Right hindlimb (tissue), 1 donor: ENCODE data around the gene RXRB.

Experiments used
- DNase-seq: peaks from one replicate; pipeline ENCODE4 v3.0.0-alpha.2; 2018

Gene RXRB

DNA sequence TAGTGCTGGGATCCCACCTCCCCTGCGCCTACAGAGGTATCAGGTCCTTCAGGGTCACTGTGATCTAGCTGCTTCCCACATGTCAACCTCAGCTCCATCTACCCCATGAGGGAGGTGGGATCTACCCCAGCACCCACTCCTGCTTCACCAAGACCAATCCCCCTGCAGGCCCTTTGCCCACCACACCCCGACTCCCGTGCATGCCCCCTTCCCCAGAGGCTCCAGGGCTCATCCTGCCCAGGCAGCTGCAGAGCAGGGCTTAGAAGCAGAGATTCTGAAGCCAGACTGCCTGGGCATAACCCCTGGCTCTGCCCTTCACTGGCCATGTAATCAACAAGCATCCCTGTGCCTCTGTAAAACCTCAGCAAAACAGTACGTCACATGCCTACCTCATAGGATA, 25.7 kb downstream of the RXRB start:
- peak; percentile 11 for DNase-seq

DNA sequence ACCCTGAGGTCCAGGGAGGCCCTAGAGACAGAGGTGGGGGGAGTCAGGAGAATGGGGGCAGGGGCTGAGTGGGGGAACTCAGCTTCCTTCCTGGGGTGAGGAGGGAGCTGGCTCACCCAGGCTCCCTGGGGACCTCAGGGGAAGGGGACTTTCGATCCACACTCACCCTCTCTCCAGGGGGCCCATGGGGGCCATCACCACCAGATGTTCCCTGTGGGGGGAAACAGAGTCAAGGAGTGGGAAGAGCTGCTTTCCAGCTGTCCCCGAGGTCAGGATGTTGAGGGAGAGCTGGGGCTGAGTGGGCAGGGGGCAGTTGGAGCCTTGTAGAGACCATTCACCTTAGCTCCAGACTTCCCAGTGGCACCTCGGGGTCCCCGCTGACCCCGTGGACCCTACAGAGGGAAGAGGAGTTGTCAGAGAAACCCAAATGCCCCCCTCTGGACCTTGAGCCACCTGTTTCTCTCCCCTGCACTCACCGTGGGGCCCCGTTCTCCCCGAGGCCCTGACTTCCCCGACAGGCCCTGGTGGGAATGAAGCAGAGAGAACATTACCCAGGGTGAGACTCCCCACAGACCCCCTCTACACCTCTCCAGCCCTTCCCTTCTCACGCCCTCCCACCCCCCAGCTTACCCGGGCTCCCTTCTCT, 26.8 kb downstream of the RXRB start:
- peak; percentile 20 for DNase-seq

DNA sequence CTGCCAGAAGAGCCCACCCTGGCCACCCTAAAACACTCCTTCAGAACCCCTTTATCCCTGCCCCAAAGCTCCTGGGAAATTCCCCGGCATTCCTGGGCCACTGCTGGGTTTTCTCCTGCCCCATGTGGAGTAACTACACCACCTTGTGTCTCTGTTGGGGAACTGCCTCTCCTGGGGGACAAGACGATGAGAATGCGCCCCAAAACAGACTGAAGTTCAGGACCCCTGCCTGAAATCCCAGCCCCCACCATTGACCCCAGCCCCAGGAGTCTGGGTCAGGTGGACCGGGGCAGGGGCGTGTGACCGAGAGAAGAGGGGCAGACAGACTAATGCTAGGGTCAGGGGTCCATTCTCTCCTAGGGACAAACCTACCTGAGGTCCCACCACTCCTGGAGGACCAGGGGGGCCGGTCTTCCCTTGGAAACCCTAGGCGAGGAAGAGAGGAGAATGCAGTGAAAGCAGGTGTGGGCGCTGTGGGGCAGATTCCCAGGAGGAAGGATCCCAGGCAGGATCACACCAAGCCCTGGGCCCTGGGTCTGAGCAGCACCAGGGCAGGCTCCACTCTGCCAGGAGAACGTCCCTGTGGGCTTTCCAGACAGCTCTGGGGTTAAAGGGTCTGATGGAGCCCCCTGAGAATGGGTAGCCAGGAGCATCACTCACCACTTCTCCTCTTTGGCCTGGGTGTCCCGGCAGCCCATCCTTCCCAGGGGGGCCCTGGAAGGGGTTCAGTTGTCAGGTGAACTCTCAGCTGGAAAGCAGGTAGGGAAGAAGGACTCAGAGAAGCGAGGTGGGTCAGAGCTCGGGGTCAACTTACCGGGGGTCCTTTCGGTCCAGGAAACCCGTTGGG, 27.6 kb downstream of the RXRB start:
- DNase-seq: peak; percentile 24

DNA sequence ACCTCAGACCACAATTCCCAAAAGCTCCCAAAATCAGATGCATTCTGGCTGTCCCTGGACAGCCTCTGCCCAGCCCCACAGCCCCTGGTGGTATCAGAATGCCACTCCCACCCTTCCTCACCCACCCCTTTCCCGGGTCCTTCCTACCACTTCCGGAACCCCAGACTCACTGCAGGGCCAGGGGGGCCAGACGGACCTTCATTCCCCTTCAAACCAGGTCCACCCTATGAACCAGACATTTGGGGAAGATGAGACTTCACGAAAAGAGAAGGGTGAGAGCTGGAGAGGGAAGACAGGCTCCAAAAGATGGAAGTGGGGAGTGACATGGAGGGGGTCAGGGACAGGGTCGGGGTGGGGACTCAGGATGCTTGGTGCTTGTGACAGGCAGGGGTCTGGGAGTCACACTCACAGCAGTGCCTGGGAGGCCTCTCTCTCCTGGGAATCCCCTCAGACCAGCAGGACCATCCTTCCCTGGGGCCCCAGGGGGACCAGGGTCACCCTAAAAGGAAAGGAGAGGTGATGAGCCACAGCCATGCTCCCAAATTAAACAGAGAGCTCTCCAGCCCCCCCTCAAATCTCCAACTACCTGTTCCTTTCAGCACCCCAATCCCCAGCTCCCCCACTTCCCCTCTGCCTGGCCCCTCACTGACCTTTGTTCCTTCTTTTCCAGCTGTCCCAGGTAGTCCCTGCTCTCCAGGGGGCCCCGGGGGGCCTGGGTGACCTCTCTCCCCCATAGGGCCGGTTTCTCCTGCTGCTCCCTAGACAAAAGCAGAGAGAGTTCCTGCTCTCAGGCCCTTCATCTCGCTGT, 28.4 kb downstream of the RXRB start:
- no peak for DNase-seq

DNA sequence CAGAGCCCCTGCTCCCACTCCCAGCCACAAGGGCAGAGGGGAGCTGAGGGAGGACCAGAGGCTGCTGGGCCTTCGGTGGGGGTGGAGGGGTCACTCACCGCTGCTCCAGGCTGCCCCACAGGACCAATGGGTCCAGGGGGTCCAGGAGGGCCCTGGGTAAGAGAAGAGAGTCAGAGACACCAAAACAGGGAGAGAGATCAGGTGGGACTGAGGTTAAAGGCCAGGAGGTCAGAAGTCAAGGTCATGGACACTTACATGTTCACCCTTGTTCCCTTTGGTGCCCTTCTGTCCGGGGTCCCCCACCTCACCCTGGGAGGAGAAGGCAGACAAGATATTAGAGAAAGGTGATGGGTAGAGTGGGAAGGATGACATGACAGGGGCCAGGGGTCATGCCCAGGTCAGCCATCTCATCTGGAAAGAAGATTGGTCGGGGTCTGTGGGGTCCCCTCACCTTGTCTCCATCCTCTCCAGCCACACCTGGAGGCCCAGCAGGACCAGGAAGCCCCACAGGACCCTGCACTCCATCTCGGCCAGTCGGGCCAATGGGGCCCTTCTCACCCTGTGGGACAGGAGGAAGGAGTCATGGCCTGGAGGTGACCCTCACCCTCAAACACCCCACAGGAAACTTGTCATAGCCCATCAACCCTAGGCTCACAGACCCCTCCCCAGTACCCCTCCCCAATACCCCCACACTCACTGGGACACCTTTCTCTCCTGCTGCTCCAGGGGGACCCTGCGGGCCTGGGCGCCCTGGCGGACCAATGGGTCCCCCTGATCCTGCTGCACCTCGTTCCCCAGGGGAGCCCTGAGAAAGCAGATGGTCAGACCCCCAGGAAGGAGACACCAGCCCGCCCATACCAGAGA, 29.2 kb downstream of the RXRB start:
- DNase-seq: peak; percentile 18

DNA sequence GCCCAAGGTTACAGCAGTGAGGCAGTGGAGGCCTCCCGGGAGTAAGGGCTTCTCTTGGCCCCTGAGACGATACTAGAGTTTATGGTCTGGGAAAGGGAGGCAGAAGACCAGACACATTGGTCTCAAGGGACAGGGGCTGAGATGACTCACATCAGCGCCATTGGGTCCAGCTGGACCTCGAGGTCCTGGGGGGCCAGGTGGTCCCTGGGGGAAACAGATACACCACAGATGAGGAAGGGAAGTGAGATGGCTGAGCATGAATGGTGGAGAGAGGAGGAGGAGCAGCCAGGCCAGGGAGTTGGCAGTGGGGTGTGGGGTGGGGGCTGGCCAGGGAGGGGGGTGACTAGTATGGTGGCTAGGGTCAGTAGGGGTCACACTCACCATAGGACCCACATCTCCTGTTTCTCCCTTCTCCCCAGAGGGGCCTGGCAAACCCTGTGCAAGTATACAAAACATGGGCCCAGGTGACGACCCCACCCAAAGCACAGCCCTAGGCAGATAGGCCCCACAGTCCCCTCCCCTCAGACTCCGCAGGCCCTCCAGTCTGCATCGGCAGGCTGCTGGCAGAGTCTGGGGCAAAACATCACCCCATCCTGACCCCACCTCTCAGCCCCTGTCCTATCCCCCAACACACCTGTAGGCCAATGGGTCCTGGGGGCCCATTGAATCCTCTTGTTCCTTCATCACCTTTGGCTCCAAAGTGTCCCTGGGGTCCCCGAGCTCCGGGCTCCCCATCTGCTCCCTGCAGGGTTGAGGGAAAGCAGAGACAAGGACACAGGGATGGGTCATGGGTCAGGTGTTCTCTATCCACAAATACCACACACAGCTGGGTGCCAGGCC, 30.1 kb downstream of the RXRB start:
- DNase-seq: peak; percentile 22

DNA sequence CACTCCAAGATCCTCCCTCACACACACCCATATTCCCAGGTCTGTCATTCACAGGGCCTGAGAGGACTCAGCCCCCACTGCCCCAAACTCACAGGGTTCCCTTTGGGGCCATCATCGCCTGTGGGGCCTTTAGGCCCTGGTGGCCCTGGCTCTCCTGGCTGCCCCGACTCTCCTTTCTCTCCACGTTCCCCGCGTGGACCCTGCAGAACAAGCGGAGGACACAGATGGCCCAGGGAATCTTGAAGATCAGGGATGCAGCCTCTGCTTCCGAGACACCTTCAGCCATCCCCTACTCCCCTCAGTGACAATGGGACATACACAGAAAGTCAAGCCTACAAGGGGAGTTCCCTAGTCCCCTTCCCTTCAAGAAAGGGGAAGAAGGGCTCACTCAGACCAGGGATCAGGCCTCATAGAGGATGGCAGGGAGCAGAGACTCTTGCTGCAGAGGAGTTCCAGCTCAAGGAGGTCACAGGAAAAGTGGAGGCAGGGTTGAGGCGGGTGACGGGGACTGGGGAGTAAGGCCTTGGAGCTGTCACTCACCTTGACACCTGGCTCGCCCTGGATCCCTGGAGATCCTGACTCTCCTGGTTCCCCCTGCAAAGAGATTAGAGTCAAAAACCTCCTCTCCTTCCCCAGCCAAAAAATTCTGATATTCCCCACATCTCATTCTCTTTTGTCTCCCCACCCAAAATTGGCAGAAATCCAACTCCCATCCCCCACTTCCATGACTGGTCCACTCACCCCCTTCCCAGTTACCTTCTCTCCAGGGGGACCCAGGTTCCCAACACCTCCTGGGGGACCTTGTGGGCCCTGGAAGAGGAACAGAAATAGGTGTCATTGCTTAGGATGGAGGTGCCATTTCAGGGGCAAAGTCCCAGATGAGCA, 30.9 kb downstream of the RXRB start:
- peak; percentile 22 for DNase-seq

DNA sequence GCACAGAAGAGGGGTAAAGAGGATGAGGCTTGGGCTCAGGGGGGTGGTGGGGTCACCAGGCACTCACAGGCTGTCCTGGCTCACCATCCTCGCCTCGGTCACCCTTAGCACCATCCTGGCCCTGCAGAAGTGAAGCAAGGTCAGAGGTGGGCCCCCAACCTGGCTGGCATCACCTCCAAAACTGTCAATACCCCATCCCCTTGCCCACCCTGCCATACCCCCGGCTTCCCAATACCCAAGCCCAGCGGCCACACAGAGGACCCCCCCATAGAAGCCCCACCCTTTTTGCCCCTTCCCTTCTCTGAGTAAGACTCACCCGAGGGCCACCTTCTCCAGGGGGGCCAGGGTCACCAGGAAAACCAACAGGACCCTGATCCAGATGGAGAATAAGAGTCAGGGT, 31.8 kb downstream of the RXRB start:
- no peak for DNase-seq

DNA sequence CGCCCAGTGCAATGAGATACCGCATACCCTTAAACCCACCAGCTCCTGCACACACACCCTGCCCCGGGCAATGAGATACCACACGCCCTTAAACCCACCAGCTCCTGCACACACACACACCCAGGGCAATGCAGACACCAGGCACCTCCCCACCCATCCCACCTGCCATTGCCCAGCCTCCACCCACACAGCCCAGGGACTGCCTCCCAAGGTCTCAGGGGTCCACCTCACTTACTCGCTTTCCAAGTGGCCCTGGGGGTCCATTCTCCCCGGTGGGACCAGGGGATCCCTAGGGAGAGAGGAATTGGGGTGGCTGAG, 32.2 kb downstream of the RXRB start:
- DNase-seq: peak; percentile 19

DNA sequence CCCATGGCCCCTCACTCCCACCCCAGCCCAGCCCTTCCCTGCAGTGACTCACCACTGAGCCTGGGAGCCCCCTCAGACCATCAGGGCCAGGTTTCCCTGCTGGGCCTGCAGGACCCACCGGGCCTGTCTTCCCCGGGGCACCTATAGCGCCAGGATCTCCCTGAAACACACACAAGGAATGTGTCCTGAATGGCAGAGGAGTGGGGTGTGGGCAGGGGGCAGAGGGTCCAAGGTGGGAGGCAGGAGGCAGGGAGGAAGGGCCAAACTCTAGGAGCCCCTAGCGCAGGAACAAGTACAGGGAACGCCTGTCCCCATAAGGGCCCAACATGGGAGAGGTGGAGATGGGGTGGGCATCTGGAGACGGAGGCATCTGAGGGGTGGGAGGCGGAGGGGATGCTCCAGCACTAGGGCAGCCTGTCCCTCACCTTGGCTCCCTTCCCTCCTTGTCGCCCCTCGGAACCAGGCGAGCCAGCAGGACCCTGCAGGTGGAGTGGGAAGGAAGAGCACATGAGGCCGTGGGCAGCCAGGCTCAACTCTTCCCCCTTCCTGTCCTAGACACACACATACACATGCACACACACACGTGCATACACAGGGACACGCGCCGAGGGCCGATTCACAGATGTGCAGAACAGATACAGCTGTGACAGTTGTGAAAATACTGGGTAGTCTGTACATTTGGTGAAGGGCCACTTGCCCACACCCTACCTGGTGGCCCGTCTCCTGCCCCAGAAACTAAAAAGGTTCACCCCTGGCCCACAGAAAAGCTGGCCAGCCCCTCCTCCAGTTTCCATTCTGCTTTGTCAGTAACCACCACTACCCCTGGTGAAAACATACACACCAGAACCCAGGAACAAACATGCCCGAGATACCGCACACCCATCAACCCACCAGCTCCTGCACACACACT, 32.8 kb downstream of the RXRB start:
- peak; percentile 22 for DNase-seq

DNA sequence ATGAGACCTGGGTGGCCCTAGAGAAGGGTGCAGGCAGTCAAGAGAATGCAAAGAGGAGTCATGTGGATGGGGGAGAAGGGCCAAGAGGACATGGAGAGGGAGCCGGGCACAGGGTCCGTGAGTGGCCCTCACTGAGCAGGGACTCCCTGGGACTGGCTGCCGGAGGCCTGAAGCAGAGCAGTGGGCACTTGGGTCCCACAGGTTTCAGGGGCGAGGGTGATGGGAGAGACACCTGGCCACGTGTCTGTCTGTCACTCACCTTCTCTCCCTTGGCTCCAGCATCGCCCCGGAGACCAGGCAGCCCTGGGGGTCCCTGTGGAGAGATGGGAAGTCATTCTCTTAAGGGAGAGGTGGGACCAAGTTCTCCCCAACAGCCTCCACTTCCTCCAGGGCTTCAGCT, 33.7 kb downstream of the RXRB start:
- DNase-seq: no peak

DNA sequence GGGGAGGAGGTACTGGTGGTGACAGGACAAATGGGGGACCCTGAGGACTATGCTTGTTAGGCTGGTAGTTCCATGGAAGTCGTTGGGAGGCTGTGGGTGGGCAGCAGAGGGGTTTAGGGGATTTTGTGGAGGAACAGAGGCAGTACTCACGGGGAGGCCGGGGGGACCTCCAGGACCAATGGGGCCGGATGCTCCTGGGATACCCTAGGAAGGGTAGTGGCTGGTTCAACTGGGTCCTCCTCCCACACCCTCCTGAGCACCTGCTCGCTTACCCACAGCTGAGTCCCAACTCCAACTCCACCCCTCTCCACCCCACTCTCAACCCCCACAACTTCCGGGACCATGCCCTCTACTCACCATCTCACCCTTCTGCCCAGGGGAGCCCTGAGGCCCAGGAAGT, 34.1 kb downstream of the RXRB start:
- DNase-seq: no peak

DNA sequence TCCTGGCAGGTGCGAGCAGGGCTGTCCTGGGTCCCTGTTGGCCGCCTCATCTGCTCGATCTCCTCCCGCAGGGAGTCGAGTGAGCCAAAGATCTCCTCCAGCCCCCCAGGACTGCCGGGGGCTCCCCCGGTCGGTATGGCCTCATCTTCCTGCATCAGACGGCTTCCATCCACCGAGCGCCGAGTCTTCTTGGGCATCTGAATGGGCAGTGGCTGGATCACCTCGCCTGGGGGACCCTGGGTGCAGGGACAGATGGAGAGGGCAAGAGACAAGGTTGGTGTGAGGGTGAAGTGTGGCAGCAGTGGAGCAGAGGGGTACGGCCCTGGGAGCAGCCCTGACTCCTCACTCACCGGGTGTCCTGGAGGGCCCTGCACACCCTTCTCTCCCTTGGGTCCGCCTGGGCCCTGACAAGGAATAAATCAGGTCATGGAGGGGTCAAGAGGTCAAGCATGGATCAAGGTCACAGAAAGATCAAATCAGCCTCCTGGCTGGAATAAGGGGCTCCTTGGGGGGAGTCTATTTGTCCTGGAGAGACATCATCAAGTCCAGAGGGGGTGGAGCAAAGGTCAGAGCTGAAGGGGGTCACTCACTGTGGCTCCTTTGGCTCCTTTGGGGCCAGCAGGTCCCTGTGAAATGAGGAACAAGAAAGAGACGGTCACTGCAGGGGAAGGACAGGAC, 34.7 kb downstream of the RXRB start:
- DNase-seq: no peak

DNA sequence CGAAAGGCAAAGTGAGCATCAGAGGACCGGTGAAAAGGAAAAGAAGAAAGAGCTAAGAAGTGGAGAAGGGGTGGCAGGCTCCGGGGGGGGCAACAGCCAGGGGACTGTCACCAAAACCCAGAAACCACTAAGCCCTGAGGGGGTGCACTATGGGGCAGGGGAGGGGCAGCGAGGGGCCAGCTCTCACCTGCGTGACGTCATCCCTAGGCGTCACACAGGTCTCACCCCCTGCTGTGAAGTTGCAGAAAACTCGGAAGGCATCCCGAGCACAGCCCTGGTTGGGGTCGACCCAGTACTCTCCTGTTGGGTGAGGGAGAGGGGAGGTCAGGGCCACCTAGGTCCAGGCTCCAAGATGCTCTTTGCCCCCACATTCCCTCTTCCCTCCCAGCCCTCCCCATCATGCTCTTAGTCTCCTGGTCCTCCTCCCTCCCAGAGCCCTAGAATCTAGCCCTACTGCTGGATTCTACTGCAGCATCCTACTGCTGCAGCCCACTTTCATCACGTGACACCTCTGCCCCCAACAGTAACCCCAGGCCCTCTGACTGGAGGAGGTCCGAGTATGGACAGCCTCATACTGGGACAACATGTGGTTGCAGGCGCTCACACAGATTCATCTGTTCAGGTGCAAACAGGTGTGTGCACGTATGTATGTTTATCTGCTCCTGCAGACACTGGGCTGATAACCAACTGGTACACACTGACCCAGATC, 35.6 kb downstream of the RXRB start:
- DNase-seq: no peak

DNA sequence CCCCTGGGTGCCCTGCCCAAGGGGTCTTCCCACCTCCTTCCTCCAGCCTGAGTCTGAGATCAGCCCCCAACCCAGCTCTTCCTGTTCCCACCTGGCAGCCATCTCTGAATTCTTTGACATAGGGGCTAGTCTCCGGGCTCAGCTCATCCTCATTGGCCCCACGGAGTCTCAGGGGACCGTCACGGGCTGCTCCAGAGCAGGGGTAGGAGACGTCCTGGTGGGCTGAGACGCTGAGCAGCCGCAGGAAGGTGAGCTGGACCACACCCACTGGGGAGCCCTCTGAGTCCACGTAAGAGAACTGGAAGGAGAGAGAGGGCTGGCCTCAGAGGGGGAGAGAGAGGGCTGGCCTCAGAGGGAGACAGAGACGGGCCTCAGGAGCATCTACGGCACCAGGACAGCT, 36.3 kb downstream of the RXRB start:
- no peak for DNase-seq

DNA sequence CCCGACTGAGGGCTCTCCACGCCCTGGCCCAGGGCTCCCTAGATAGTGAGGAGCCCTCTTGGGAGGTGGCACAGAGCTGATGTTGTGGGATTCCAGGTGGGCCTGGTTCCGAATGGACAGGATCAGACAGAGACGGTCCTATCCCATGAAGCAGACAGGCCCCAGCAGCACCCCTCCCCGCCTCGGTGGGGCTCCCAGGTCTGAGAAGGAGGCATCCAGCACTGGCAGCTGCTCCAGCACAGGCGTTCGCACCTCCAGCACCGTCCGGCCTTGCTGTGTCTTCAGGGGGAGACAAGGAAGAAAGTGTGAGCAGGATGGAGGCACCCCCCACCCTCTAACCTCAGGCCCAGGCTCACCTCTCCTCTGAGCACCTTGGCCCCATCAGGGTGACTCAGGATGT, 36.9 kb downstream of the RXRB start:
- no peak for DNase-seq

DNA sequence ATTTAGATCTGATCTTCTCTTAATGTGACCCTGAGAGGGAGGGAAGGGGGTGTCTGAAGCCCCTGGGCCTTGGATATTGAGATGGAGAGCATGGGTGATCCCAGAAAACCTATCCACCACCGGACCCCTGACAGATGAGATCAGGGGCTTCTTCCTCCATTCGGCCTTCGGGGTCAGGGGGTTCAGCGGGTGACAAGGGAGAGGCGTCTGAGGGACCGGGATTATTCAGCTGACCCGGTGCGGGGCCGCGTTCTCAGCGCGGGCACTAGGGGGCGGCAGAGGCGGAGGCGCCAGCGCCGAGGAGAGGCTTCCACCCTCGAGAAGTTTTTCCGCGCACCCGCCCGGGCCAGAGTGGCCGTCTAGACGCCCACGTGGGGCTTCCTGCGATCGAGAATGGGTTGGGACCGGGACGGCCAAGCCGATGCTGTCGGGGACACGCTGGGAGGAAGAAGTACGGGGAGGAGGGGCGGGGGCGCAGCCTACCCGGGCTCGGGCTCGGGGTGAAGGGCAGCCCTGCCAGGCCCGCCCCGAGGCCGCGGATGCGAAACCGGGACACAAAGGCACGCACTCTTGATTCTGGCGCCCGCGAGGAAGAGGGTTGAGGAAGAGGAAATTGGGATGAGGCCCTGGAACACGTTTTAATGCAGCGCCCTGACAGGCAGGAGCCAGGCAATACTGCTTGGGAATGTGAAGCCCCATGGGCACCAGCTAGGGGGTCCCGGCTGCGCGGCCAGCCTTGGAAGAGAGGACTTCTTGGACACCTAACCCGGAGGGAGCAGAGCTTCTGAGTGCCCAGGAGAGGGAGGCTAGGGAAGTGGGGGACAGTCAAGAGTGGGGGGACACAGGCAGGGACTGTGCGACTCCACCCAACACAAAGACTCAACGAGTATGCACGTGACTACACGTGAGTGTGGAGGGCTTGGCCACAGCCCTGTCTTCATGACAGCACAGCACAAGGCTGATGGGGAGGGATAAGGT, 38.8 kb downstream of the RXRB start:
- peak; percentile 89 for DNase-seq
